RPMI7951 (cell line): ENCODE results near the gene ZNF446. TPM values are rescaled to one million over a fixed set of nuclear protein-coding genes. Genes with fewer than 3 reads are reported as not detected.
A peak's percentile ranks its signal among the peaks of the same experiment; 100 is the strongest.
"Not testable (repeated sequence)": the region's sequence is repeated elsewhere in the genome, so short reads cannot be mapped to it uniquely, and the experiment has no call there.

Experiments
- DNase-seq: peaks from one replicate; pipeline ENCODE4 v3.0.0-alpha.2; 2012; ENCODE audit warnings: low read depth
- total RNA-seq: library from RNA; depleted of rRNA; stranded (reverse); fragments of >200 nt; shearing (Covaris generic); gene quantifications from 2 replicates; pipeline ENCODE4 v1.2.3, GENCODE V29; 2014

Gene ZNF446
- total RNA-seq, 1 experiment from 2014 or later = 6.5 TPM

DNA sequence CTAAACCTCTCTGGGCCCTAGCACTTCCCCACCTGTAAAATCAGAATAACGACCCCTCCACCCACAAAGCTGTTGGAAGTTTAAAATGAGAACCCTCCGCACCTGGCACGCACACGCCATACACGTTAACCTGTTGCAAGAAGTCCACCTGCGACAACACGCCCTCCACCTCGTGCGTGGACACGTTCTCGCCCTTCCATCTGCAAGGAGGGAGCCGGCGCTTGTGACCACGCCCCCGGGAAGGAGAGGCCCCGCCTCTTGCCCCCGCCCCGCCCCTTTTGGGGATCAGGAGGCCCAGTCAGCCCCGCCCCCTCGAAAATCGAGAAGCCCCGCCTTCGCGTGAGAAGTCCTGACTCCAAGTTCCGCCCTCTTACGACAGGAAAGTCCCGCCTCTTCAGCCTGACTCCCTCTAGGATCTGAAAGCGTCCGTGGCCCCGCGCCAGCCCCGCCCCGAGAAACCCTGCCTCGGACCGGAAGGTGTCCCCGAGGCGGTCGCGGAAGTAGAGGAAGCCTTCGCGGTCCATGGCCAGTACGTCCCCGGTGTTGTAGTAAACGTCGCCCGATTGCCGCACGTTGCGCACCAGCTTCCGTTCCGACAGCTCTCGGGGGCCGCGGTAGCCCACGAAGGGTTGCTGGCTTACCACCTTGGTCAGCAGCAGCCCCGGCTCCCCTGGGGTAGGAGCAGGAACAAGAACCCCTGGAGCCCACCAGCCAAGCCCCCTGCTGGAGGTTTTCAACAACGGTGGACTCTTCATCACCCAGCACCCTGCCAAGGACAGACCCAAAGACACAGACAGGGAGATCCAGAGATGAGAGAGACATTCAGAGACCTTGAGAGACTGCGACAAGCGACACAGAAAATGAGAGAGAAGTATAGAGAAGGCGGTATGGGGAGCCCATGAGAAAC is 23.1 kb downstream of the ZNF446 start:
- peak; percentile 97 for DNase-seq

DNA sequence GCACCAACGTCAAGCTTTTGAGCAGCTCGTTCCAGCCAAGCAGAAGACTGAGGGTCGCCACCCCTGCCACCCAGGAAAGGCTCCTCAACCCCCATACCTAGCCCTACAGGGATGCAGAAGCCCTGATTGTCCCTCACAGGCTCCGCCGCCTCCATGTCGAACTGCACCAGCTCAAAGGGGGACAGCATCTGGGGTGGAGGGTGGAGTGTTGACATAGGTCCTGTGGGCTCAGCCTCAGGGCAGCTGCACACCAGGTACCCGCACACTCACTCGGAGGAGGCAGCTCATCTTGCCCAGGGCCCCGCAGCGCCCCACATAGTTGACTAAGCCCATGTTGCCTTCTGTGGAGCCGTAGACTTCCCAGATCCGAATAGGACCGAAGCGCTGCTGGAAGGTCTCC is 24.1 kb downstream of the ZNF446 start:
- no peak for DNase-seq

- DNase-seq = not testable (repeated sequence)
These were observed 31.6 kb downstream of the ZNF446 start for GRCh38 chr19:58507602-58508223.

GRCh38 chr19:58509731-58510083 is 33.6 kb downstream of the ZNF446 start:
- no peak for DNase-seq

- DNase-seq = no peak
These were observed 34.1 kb downstream of the ZNF446 start for GRCh38 chr19:58510084-58510862.

- no peak for DNase-seq
These were observed 35.4 kb downstream of the ZNF446 start, which contains the start of gene SLC27A5 for GRCh38 chr19:58511353-58512208. TSS of gene SLC27A5 (minus strand) at chr19:58511992. CDS start at chr19:58511955, 37 bp downstream.

DNA sequence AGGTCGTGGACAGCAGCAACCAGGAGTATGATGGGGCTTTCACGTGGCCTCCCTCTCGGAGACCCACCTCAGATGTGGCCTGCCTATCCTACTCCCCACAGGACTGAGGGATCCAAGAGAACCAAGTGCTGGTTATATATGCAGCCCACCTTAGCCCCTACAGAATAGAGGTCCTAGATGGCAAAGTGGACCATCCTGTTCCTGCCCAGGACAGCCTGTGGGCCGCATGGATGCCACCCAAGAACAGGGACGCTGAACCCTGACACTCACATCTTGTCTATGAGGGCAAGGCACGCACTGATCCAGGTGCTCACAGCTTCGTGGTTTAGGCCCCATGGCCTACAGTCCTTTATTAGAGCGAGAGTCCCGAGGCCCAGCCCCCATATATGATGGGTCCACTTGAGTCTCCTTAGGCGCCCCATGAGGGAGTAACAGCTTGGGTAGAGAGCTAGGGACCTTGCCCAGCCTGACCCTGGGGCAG is 37.1 kb downstream of the ZNF446 start:
- no peak for DNase-seq

- DNase-seq = no peak
These were observed 37.8 kb downstream of the ZNF446 start for GRCh38 chr19:58513694-58514563.

DNA sequence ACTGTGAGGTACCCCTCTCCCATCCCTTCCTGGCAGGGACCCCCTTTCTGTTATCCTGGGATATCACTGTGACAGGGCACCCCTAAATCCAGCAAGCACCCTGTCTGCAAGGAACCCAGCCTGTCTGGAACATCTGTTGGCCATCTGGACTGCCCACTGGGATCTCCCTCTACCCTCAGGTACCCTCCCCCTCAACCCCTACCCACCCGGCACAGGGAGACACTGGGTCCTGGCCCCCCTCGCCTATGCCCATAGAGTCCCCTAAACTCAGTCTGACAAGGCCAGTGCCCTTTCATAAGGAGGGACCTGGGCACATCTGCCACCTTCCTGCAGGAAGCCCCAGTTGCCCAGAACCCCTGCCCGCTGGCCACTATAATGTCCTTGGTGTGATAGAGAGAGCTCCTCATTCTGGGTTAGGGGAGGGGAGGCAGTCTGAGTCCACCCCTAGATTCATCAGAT is 38.4 kb downstream of the ZNF446 start:
- no peak for DNase-seq

DNA sequence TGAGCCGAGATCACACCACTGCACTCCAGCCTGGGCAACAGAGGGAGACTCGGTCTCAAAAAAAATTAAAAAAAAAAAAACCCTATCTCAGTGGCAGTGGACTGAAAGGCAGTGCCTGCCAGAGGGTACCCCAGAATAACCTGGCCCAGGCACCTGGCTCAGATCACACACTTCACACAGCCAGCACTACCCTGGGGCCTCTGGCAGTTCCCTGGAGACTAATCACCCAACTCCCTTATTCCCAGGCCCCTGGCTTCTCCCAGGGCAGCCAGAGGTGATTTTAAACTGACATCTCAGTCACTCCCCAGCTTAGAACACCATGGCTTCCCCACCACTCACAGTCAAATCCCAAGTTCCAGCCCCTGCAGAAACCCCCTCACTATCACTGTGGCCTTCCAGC is 39.1 kb downstream of the ZNF446 start:
- DNase-seq = no peak

DNA sequence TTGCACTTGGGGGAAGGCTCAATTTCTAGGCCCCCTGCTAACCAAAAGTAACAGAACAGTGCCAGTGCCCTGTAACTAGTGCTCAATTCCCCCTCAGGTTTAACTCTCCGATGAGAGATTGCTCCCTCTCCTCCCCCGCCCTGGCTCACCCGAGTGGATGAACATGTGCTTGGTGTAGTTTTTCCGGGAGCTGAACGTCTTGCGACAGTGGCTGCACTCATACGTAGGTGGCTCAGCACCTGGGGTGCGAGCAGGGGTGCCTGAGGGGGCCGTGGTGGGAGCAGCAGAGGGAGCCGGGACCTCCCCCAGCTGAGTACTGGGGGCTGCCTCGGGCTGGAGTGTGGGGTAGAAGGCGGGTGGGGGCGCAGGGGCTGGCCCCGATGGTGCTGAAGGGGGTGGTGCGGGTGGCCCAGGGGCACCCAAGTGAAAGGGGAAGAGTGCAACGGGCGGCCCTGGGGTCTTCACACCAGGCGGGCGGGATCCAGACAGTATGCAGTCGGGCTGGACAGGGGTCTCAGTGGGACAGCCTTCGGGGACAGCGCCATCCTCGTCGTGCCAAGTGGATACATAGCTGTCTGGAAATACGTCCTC is 40.2 kb downstream of the ZNF446 start:
- no peak for DNase-seq

- no peak for DNase-seq
These were observed 41.0 kb downstream of the ZNF446 start for GRCh38 chr19:58516964-58517833.

DNA sequence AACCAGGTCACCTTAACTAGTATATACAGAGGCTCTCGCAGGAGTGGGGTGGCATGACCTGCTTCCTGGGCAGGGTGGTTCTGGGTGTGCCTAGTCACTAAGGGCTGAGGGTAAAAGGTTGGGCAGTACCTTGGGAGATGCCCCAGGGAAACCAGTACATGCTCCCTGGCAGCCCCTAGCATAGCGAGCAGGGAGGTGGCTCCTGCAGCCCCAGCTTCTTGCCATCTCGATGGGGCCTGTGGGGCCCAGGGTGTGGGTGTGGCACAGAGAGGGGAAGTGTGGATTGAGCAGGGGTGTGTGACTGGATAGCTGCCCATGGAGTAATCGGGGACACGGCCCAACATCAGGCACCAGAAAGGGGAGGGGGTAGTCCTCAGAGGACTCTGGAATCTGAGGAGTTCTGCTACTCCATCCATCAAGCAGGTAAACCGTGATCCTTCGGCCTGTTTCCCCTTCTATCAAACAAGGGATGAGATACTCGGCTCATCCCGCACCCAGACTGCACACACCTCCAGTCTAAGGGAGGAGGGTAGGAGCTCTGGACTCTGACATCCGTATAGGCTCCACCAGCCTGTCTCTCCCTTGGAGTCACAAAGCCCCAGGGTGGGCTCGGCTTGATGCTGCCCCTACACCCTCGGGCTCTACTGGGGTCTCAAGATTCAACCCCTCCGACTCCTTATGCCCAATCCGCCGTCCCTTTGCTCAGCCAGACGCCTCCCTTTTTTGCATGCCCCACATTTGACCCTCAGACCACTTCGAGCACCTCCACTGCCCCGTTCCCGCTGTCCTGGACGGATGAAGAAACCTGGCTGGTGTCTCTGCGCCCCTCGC is 42.3 kb downstream of the ZNF446 start:
- DNase-seq = no peak

GRCh38 chr19:58519087-58519354 is 42.9 kb downstream of the ZNF446 start:
- DNase-seq = peak; percentile 75

- peak; percentile 96 for DNase-seq
These were observed 43.5 kb downstream of the ZNF446 start, which contains the start of gene ZBTB45 for GRCh38 chr19:58519355-58520256. TSS of gene ZBTB45 (minus strand) at chr19:58519810. CDS start at chr19:58517673, 2,137 bp downstream.

DNA sequence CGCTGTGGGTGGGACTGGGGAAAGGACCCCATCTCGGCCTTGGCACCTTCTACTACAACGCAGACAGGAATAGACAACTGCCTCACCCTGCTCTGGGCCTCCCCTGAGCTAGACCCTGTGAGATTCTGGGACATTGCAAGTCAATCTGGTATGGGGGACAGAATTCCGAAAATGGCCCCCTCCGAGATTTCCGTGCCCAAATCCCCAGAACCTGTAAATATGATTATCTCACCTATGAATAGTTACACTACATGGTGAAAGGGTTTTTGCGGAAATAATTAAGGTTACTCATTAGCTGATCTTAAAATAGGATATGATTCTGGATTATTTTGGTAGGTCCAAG is 44.1 kb downstream of the ZNF446 start:
- DNase-seq = no peak

GRCh38 chr19:58521651-58522050 is 45.5 kb downstream of the ZNF446 start:
- DNase-seq = no peak
